ENCODE results near the gene FBH1.

Gene FBH1

DNA sequence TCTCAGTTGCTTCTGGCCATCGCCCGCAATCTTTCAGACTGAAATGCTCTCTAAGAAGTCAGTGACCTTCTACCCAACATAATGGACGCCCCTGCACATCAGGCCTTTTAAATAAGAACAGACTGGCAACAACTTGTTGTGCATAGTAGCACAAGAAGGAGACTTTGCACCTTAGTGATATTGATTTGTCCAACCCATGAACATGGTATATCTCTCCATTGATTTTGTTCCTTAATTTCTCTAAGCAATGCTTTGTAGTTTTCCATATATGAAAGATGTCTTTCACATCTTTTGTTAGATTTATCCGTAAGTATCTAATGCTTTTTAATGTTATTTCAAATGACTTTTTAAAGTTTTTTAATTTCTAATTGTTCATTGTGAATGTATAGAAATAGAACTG is 83.0 kb downstream of the FBH1 start:
- H3K4me3 ChIP-seq (ENCODE audit: low read length): no peak overlapping the region
- DNase-seq (ENCODE audit: low read depth): no peak

DNA sequence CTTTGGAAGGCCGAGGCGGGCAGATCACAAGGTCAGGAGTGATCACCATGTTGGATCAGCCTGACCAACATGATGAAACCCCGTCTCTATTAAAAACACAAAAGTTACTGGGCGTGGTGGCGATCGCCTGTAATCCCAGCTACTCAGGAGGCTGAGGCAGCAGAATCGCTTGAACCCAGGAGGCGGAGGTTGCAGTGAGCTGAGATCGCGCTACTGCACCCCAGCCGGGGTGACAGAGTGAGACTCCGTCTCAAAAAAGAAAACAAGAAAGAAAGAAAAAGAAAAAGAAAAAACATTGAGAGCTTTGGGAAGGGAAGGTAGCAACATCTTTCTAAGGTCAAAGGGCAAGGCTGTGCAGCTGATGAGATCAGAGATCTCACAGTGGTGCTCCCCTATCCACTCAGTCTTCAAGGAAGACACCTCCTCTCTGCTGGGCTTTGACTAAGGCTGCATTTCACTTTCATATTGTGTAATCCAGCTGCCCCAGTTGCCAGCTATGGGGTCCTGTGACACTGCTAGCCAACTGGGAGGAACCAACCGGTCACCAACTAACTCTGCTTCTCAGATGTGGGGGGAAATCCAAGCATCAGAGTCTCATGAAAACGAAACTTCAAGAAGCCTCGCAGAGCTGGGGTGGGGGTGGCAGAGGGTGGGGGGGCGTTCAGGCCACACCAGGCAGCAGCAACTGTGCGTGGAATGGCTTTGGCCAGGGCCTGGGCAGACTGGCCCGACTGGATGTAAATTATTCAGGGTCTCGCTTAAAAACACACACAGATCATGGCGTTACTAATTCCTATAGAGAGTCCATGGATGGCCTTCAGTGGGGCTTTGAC is 85.8 kb downstream of the FBH1 start:
- DNase-seq (ENCODE audit: low read depth): no peak
- no peak overlapping the region for H3K4me3 ChIP-seq (ENCODE audit: low read length)
- TF ChIP-seq, protein P1, sequence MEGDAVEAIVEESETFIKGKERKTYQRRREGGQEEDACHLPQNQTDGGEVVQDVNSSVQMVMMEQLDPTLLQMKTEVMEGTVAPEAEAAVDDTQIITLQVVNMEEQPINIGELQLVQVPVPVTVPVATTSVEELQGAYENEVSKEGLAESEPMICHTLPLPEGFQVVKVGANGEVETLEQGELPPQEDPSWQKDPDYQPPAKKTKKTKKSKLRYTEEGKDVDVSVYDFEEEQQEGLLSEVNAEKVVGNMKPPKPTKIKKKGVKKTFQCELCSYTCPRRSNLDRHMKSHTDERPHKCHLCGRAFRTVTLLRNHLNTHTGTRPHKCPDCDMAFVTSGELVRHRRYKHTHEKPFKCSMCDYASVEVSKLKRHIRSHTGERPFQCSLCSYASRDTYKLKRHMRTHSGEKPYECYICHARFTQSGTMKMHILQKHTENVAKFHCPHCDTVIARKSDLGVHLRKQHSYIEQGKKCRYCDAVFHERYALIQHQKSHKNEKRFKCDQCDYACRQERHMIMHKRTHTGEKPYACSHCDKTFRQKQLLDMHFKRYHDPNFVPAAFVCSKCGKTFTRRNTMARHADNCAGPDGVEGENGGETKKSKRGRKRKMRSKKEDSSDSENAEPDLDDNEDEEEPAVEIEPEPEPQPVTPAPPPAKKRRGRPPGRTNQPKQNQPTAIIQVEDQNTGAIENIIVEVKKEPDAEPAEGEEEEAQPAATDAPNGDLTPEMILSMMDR (conservative IDR thresholded peaks at IDR 0.05; ENCODE audit: low read depth, low read length): no peak

More for the DNA sequence above, 83.0 kb downstream of the FBH1 start:
- TF ChIP-seq, protein P1 (conservative IDR thresholded peaks at IDR 0.05; ENCODE audit: low read depth, low read length): no peak

DNA sequence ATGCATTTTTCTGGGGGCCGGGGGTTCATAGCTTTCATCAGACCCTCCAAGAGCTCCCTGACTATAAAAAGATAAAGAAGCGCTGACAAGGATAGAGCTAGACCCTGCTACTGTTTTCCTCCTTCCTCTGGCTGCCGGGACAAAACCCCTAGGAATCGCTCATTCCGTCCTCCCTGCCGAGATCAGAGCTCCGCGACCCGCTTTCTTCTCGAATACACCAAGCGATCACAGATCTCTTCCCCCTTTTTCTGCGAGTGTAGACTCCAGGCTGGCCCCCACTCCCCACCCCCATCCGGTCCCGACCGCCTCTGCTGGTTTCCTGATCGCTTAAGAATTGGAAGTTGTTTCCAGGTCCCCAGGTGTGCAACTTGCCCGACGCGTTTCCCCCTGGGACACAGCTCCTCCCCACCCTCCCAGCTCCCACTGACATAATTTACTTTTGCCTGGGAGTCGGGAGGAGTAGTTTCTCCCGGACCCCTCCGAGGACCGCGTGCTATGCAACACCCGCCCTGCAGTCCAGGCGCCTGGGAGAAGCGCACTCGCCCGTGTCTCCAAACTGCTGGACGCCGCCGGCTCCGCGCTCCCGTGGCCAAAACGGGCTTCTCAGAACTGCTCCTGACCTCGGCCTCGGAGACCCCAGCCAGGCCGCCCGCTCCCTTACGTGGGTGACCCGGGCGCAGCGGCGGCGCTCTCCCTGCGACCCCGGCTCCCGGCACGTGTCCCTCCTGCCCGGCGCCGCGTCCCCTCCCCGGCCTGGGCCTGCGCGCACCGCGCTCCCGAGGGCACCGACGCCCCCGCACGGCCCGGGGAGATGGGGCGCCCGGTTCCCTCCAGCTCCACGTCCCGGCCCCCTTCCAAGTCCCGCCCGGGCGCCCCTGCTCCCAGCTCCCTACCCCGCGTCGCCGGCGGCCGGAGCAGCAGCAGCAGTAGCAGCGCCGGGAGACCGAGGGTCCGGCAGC is 86.7 kb downstream of the FBH1 start:
- no peak for DNase-seq (ENCODE audit: low read depth)
- peak overlapping the region; percentile 67 for H3K4me3 ChIP-seq (ENCODE audit: low read length)
- TF ChIP-seq, protein P1 (conservative IDR thresholded peaks at IDR 0.05; ENCODE audit: low read depth, low read length): no peak

DNA sequence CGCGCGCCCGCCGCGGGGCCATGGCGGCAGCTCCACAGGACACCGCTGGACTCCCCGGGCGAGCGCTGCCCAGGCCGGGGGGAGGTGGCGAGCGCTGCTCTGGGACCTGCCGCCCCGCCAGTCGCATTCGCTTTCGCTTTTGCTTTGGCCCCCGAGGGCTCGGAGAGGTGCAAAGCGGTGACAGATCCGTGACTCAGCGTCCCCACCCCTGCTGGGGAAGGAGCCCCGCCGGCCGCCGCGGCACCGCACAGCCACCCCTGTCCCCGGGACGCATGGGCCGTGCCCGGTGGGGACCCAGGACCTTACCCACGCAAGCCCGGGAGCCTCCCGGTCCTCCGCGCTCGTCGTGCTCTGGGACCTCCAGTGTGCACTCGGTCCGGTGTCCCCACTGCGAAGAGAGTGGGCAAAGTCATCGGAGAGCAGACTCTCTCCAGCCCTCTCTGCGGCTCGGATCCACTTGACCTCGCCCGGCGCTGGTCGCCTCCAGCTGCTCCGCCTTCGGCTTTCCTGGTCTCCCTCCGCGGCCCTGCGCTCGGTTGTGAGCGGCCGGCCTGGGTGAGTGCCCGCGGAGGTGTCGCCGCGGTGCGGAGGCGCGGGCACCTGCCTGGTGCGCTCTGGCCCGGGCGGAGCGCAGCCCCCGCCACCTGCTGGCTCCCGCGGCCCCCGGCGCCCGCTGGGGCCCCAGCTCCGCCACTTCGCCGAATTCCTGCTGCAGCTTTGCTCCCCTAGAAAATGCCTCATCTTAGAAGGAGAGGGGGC is 87.6 kb downstream of the FBH1 start, which contains the start of gene IL15RA:
IL15RA (minus strand) TSS at position 73 of the 759 bp plus-strand sequence; CDS start at position 22, 51 bp downstream.
- DNase-seq (ENCODE audit: low read depth): no peak
- TF ChIP-seq, protein P1 (conservative IDR thresholded peaks at IDR 0.05; ENCODE audit: low read depth, low read length): no peak
- H3K4me3 ChIP-seq (ENCODE audit: low read length): peak within 1 kb of the TSS; percentile 67

DNA sequence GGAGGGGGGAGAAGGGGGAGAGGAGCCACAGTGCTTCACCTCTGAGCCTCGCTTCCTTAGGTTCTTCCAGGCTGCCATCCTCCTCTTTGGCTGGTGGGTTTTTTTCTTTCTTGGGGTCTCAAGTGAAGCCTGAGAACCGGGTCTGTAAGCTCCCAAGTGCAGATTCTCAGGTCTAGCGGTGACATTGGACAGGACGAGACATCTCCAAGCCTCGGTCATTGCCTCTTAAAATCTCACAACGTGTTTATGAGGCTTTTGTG is 88.1 kb downstream of the FBH1 start:
- TF ChIP-seq, protein P1 (conservative IDR thresholded peaks at IDR 0.05; ENCODE audit: low read depth, low read length): no peak
- no peak for DNase-seq (ENCODE audit: low read depth)
- H3K4me3 ChIP-seq (ENCODE audit: low read length): peak overlapping the region; percentile 32

DNA sequence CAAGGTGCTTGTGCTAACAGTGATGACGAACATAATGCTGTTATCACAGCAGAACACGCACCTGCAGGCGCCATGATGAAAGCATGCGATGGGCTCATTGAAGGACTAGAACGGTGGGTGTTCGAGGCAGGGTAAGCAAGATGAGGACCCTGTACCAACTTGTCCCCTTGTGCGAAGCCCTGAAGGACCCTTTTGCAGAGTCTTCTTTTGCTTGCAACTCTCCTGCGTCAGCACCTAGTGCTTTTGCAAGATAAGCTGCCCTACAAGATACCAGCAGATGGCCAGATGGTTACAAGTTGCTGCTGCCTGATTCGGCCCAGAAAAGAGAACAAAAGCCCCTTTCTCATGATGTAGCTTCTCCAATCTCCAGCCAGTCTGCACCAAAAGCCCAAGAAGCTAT is 91.5 kb downstream of the FBH1 start:
- TF ChIP-seq, protein P1 (conservative IDR thresholded peaks at IDR 0.05; ENCODE audit: low read depth, low read length): no peak
- no peak for DNase-seq (ENCODE audit: low read depth)
- H3K4me3 ChIP-seq (ENCODE audit: low read length): no peak overlapping the region
